Activated CD8-positive, alpha-beta T cell treated with anti-CD3 and anti-CD28 coated beads for 36 hours (primary cell): ENCODE results near the gene ACVR2B. TPM values are rescaled to one million over a fixed set of nuclear protein-coding genes. Genes with fewer than 3 reads are reported as not detected.

ENCODE experiments used
- ATAC-seq: fragments of 200-7000 bp; cut with Tn5 transposase; one replicate; pipeline ENCODE4 v1.10.0; 2021; ENCODE audit warnings: mild to moderate bottlenecking, moderate library complexity
- CTCF ChIA-PET: fragments of 350-600 bp; sonication (Branson Sonifier 250); formaldehyde crosslinking; loops from one replicate; lab custom pipeline; 2021; ENCODE audit warnings: antibody characterized with exemption; lab: Charles Lee
- POLR2A ChIA-PET: fragments of 350-600 bp; sonication (Branson Sonifier 250); formaldehyde crosslinking; loops from one replicate; lab custom pipeline; 2021; ENCODE audit warnings: antibody characterized with exemption; lab: Charles Lee
- DNase-seq: peaks from one replicate; pipeline ENCODE4 v3.0.0-alpha.2; 2020
- H3K27ac Mint-ChIP-seq: one replicate; pipeline ENCODE4 v1.8.0; 2021; ENCODE audit warnings: mild to moderate bottlenecking, mixed read lengths
- H3K27me3 Mint-ChIP-seq: one replicate; pipeline ENCODE4 v1.8.0; 2021; ENCODE audit warnings: mixed read lengths
- H3K36me3 Mint-ChIP-seq: one replicate; pipeline ENCODE4 v1.8.0; 2021; ENCODE audit warnings: low read depth, mixed read lengths
- H3K4me1 Mint-ChIP-seq: one replicate; pipeline ENCODE4 v1.8.0; 2021; ENCODE audit warnings: low read depth, mixed read lengths
- H3K4me3 Mint-ChIP-seq: one replicate; pipeline ENCODE4 v1.8.0; 2021; ENCODE audit warnings: mild to moderate bottlenecking, moderate library complexity, mixed read lengths
- H3K9me3 Mint-ChIP-seq: one replicate; pipeline ENCODE4 v1.8.0; 2021; ENCODE audit warnings: mixed read lengths
- intact Hi-C: fragments of 100-400 bp; cut with micrococcal nuclease; formaldehyde crosslinking; loops from one replicate; pipeline ENCODE4 v1.10.0; 2022
- total RNA-seq, 2 experiments: library from RNA; stranded (reverse); gene quantifications; one replicate each; pipeline ENCODE4 v1.2.3, GENCODE V29; 2021
- TF ChIP-seq, protein P1 (sequence below): fragments of 200-600 bp; IDR thresholded peaks from one replicate; pipeline ENCODE4 v1.8.0; 2022; ENCODE audit warnings: antibody characterized with exemption, mild to moderate bottlenecking

The ACVR2B gene
- total RNA-seq, 2 experiments from 2014 or later: 5.4 to 6.9 TPM

DNA sequence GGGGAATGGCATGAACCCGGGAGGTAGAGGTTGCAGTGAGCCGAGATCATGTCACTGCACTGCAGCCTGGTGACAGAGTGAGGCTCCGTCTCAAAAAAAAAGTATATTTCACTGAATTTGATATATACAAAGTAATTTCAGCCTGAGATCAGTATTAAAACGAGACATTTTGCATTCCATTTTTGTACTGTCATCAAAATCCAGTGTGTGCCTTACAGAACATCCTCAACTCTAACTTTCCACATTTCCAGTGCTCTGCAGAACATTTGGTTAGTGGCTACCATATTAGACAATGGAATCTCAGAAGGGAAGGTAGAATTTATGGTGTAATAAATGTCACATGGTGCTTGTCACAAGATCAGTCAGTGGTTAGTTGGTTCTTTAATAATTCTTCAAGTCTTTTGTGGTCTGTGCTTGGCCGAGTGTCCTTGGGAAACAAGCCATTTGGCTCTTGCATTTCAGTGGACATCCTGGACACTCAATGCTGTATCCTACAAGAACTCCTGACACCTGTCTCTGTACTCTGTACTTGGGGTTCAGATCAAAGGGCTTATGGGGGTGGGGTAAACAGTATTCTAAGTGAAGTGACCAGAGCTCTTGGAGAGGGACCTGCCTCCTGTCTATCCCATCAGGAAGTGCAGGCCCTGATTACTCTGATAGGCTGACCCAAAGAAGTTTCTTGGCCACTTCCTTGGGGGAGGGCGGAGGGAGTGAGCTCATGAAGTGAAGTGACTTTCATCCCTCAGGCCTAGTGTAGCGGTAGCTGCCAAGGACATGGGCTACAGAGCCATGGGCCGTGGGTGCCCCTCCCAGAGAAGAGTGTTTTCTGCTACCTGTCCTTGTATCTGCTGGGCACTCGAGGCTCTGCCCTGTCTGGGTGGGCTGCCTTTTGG lies 3.7 kb downstream of the ACVR2B start:
- Mint-ChIP-seq H3K27me3 (no peaks in the 10 kb centered on the region), H3K4me3 (no peak overlapping the region), H3K36me3 (no peaks in the 10 kb centered on the region), H3K4me1 (peaks cover 10% of the 10 kb centered on the region), H3K9me3 (no peaks in the 10 kb centered on the region), H3K27ac (no peak overlapping the region)
- DNase-seq (no peak), ATAC-seq (no peak)
- TF ChIP-seq, protein P1, sequence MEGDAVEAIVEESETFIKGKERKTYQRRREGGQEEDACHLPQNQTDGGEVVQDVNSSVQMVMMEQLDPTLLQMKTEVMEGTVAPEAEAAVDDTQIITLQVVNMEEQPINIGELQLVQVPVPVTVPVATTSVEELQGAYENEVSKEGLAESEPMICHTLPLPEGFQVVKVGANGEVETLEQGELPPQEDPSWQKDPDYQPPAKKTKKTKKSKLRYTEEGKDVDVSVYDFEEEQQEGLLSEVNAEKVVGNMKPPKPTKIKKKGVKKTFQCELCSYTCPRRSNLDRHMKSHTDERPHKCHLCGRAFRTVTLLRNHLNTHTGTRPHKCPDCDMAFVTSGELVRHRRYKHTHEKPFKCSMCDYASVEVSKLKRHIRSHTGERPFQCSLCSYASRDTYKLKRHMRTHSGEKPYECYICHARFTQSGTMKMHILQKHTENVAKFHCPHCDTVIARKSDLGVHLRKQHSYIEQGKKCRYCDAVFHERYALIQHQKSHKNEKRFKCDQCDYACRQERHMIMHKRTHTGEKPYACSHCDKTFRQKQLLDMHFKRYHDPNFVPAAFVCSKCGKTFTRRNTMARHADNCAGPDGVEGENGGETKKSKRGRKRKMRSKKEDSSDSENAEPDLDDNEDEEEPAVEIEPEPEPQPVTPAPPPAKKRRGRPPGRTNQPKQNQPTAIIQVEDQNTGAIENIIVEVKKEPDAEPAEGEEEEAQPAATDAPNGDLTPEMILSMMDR: no peak
- intact Hi-C loops: no loop called here
- CTCF ChIA-PET: interaction anchor here (1.0 kb wide), 1 partner anchor 22 kb away, joined by 3 read pairs; no protein-coding TSS in a partner anchor
- POLR2A ChIA-PET: interaction anchor here (1.2 kb wide), 1 partner anchor 8 kb away, joined by 3 read pairs; no protein-coding TSS in a partner anchor

DNA sequence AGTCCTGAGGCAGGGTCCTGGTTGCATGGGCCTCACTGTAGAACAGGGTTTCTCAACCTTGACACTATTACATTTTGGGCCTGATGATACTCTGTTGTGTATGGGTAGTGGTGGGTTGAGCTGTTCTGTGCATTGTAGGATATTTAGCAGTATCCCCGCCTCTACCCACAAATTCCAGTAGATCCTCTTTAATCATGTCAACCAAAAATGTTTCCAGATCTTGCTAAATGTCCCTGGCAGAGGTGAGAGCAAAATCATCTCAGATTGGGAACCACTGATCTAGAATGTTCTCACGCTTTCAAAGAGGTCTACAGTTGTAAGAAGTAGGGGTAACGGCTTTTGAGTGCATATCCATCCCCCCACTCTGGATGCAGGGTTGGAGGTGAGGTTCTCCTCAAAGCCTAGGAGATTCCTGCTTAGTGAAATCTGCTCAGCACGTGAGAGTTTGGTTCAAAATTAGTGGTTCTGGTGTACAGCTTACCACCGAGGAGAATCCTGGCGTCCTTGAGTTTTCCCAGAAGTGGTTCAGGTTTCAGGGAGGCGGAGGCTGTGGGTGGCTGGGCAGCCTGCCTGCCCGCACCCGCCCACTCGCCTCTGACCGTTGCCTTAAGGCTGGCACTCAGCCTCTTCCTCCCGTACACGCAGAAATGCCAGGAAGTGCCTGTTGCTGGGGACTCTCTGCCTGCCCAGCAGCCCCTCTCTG lies 5.3 kb downstream of the ACVR2B start:
- Mint-ChIP-seq H3K4me1 (peaks cover 10% of the 10 kb centered on the region), H3K36me3 (no peaks in the 10 kb centered on the region), H3K27ac (no peak overlapping the region), H3K9me3 (no peaks in the 10 kb centered on the region), H3K27me3 (no peaks in the 10 kb centered on the region), H3K4me3 (no peak overlapping the region)
- ATAC-seq: no peak
- POLR2A ChIA-PET: interaction anchor here (1.2 kb wide), 1 partner anchor 9 kb away, joined by 3 read pairs; no protein-coding TSS in a partner anchor
- intact Hi-C loops: no loop called here
- CTCF ChIA-PET: interaction anchor here (1.3 kb wide), 1 partner anchor 62 kb away, joined by 3 read pairs; no protein-coding TSS in a partner anchor
- no peak for DNase-seq
- TF ChIP-seq, protein P1: no peak

DNA sequence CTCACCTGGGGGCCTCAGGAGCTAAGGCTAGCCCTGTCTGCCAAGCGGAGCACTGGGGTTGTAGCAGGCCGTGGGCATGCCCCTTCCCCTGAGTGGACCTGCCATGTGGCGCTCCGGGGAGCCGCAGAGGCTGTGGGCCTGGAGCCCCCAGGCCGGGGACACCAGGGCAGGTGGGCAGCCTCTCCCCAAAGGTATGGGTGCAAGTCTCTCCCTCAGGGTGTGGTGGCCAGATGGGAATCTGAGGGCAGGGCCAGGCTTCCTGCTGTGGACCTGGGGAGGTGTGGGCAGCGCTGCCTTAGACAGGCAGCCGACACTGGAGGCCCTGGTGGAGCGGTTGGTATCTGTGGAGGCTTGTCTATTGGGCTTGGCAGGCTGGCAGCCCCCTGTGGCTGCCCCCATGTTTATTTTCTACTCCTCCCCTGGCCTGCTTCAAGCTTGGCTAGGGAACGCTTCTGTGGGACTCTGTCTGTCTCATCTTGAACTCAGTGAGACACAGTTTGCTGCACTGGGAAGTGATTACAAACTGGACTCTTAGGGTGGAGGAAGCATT lies 5.9 kb downstream of the ACVR2B start:
- Mint-ChIP-seq H3K4me3 (no peak overlapping the region), H3K4me1 (peaks cover 10% of the 10 kb centered on the region), H3K9me3 (no peaks in the 10 kb centered on the region), H3K27ac (no peak overlapping the region), H3K27me3 (no peaks in the 10 kb centered on the region), H3K36me3 (no peaks in the 10 kb centered on the region)
- intact Hi-C loops: no loop called here
- no peak for DNase-seq
- TF ChIP-seq, protein P1: no peak
- POLR2A ChIA-PET: no interaction called here
- no peak for ATAC-seq
- CTCF ChIA-PET: no interaction called here

DNA sequence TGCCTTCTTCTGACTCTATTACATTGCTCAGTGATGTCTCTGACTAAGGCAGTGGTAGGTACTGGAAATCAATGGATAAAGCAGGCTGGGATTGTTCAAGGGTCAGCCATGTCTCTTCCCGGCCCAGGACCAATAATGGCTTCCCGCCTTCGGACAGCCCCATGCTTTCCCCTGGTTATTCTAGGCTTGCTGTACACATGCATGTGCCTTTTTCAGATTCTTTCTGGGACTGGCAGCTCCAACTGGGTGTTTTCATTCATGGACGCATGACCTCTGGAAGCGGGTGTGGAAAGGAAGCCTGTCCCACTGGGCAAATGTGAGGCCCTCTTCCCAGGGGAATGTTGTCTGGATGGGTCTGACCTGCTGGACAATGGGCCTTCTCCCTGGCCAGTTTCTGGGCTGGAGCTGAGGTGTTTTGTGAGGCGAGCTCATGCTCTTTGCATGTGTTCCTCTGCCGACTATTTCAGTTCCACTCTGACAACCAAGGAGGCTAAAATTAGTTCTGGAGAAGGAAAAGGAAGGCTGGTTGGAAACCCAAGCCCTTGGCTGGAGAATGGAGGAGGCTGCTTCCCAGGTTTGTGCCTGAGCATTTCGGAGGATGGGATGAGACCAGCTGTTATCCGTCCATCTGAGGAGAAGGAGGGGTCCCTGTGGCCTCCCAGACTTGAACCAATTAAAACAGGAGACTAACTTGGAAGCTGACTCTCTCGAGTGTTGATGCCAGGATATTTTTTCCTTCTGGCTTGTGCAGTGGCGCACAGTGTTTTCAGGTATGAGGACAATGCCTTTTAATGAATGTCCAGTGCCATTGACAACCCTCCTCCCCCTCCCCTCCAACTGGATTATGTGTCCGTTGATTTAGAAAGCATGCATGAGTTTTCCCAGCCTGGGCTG lies 6.9 kb downstream of the ACVR2B start:
- no peak for DNase-seq
- ATAC-seq: no peak
- peaks cover 10% of the 10 kb centered on the region for H3K4me1 Mint-ChIP-seq
- ChIA-PET CTCF (no interaction called here), POLR2A (no interaction called here)
- H3K27ac Mint-ChIP-seq: no peak overlapping the region
- H3K4me3 Mint-ChIP-seq: no peak overlapping the region
- no peaks in the 10 kb centered on the region for H3K36me3 Mint-ChIP-seq
- no peaks in the 10 kb centered on the region for H3K27me3 Mint-ChIP-seq
- intact Hi-C loops: no loop called here
- TF ChIP-seq, protein P1: no peak
- H3K9me3 Mint-ChIP-seq: no peaks in the 10 kb centered on the region
